ENCODE measurements around the gene MISP. TPM values are rescaled to one million over a fixed set of nuclear protein-coding genes. Genes with fewer than 3 reads are reported as not detected.

The MISP gene
- total and polyA plus RNA-seq, 2 of the 8 experiments (the other 6 are each of a cell fraction or from before 2014, with no cell fraction given): 0.43 to 0.45 TPM

- peak overlapping the region in 1 of 4 experiments; percentile 39; a peak in 2 of 7 replicates for H3K9ac ChIP-seq (replicated peaks in 1 of 4; ENCODE audit: extremely low read depth in 1 of 4, low read depth in 3 of 4, low read length in 3 of 4)
- H3K9me3 ChIP-seq (ENCODE audit: insufficient read depth in 2 of 2, low read depth in 1 of 2, low read length in 1 of 2): no peaks in the 10 kb centered on the region
- WGBS, 2 experiments (ENCODE audit: extremely low coverage in 1 of 2, insufficient coverage in 1 of 2, insufficient read length in 1 of 2, insufficient replicate concordance in 2 of 2, low coverage in 1 of 2, low lambda C conversion rate in 2 of 2, missing lambda C conversion rate in 1 of 2): 94% methylated on average over 20 of the region's 23 CpGs; no CpG with 5 or more reads in 1 of the 2 experiments
- no peak overlapping the region for H2BK120ac ChIP-seq (replicated peaks; ENCODE audit: low read depth, low read length)
- H3K79me2 ChIP-seq (ENCODE audit: control insufficient read depth in 1 of 2, insufficient read depth in 2 of 2, low read length in 2 of 2): peaks cover 62 to 86% of the 10 kb centered on the region in 2 experiments
- H4K8ac ChIP-seq (ENCODE audit: extremely low read depth, insufficient read depth, low read length): no peak overlapping the region
- no peak overlapping the region for H3K23ac ChIP-seq (ENCODE audit: insufficient read length)
- H3K36me3 ChIP-seq (ENCODE audit: control insufficient read depth in 2 of 4, insufficient read depth in 4 of 4, low read length in 3 of 4): peaks cover 33 to 64% (median 57%) of the 10 kb centered on the region in 4 experiments
- H4K91ac ChIP-seq (replicated peaks; ENCODE audit: insufficient read length, low read length): no peak overlapping the region
- H3K27ac ChIP-seq (ENCODE audit: low read depth, low read length): peak overlapping the region; percentile 53; the same call in 1 of the 2 replicates
- peak overlapping the region; percentile 60; the same call in 1 of the 2 replicates for H2BK5ac ChIP-seq (ENCODE audit: low read depth, low read length)
- H3K23me2 ChIP-seq (ENCODE audit: low read depth, low read length): peaks cover 8% of the 10 kb centered on the region; the same call in 1 of the 2 replicates
- POLR2A ChIA-PET (ENCODE audit: partially characterized antibody): interaction anchor here (0.6 to 16.9 kb wide), 18 partner anchors 8 to 391 kb away, joined by 3 to 277 read pairs (median 6); partner anchors contain the start of genes AZU1, PLPPR3 and PRTN3
- H2BK12ac ChIP-seq (ENCODE audit: low read depth, low read length): no peak overlapping the region
- FAIRE-seq (no peak), DNase-seq (ENCODE audit: low read depth in 1 of 2, low spot score in 2 of 2) (no peak)
- no peak overlapping the region for H3K4me3 ChIP-seq (ENCODE audit: extremely low read depth in 1 of 4, insufficient read depth in 2 of 4, low read depth in 3 of 4, low read length in 4 of 4)
- no peak overlapping the region for H3K18ac ChIP-seq (ENCODE audit: extremely low read depth, low read length)
- no peak overlapping the region for H2BK20ac ChIP-seq (ENCODE audit: low read length)
- H2AK5ac ChIP-seq (ENCODE audit: low read depth, low read length): no peak overlapping the region
- peak overlapping the region; percentile 16 to 38; a peak in 3 of 4 replicates for H3K4me2 ChIP-seq (ENCODE audit: insufficient read depth in 1 of 2, low read depth in 2 of 2, low read length in 2 of 2)
- H3K14ac ChIP-seq (ENCODE audit: insufficient read length): no peak overlapping the region
- H3K56ac ChIP-seq (replicated peaks; ENCODE audit: insufficient read length, low read depth, low read length): no peak overlapping the region
- no peak overlapping the region for H4K5ac ChIP-seq (ENCODE audit: insufficient read length, low read depth, low read length)
- no peak overlapping the region for H2AFZ ChIP-seq (ENCODE audit: low read length)
- H3K27me3 ChIP-seq (replicated peaks in 1 of 4; ENCODE audit: control insufficient read depth in 3 of 4, extremely low read depth in 1 of 4, insufficient read depth in 3 of 4, low read length in 3 of 4): no peaks in the 10 kb centered on the region
- H3K79me1 ChIP-seq (ENCODE audit: low read depth, low read length): peaks cover 16% of the 10 kb centered on the region
- CTCF ChIA-PET (ENCODE audit: partially characterized antibody): interaction anchor here (0.7 to 1.5 kb wide), 3 partner anchors 29 to 227 kb away, joined by 3 to 5 read pairs (median 4); no protein-coding TSS in a partner anchor
- H3K4ac ChIP-seq (replicated peaks; ENCODE audit: insufficient read length, low read depth, low read length): no peak overlapping the region
- no peak overlapping the region for H2BK15ac ChIP-seq (ENCODE audit: low read length)
- H3K4me1 ChIP-seq (replicated peaks in 1 of 4; ENCODE audit: control insufficient read depth in 3 of 4, insufficient read depth in 4 of 4, low read length in 3 of 4): peaks cover 0 to 25% (median 15%) of the 10 kb centered on the region in 4 experiments; a peak in 6 of 7 replicates
- H4K20me1 ChIP-seq (replicated peaks in 1 of 2; ENCODE audit: control insufficient read depth in 1 of 2, insufficient read depth in 2 of 2, low read length in 2 of 2): peaks cover 67 to 75% of the 10 kb centered on the region in 2 experiments
- TF ChIP-seq CEBPB (IDR thresholded peaks at IDR 0.05; ENCODE audit: low read depth, low read length): no peak
- no peak for TF ChIP-seq SP4 (IDR thresholded peaks at IDR 0.05; ENCODE audit: low read length)
- no peak for TF ChIP-seq TAF7 (optimal IDR thresholded peaks at IDR 0.05; ENCODE audit: borderline replicate concordance, low read depth, low read length)
- TF ChIP-seq ZNF274 (IDR thresholded peaks at IDR 0.05; ENCODE audit: borderline replicate concordance, extremely low read depth, low read length): no peak
- TF ChIP-seq CBX5 (IDR thresholded peaks at IDR 0.05; ENCODE audit: low read depth, low read length): no peak
- no peak for TF ChIP-seq TCF12 (IDR thresholded peaks at IDR 0.05; ENCODE audit: low read depth, low read length)
- TF ChIP-seq SUZ12 (IDR thresholded peaks at IDR 0.05; ENCODE audit: low read length): no peak
- no peak for TF ChIP-seq POLR2A (IDR thresholded peaks at IDR 0.05; ENCODE audit: control extremely low read depth in 1 of 2, low read depth in 2 of 2, low read length in 2 of 2)
- no peak for TF ChIP-seq KDM1A (IDR thresholded peaks at IDR 0.05; ENCODE audit: borderline replicate concordance, low read length)
- TF ChIP-seq RNF2 (IDR thresholded peaks at IDR 0.05; ENCODE audit: borderline replicate concordance, low read depth, low read length, missing control alignments, poor library complexity, severe bottlenecking): no peak
- no peak for TF ChIP-seq TAF1 (IDR thresholded peaks at IDR 0.05; ENCODE audit: low read depth, low read length)
- TF ChIP-seq TEAD4 (IDR thresholded peaks at IDR 0.05; ENCODE audit: low read depth, low read length): no peak
- no peak for TF ChIP-seq KDM4A (IDR thresholded peaks at IDR 0.05; ENCODE audit: low read depth, low read length, severe bottlenecking)
- no peak for TF ChIP-seq CREB1 (IDR thresholded peaks at IDR 0.05)
These were observed 51.1 kb downstream of the MISP start for GRCh38 chr19:801861-802497.
